H1 (cell line): ENCODE data around the gene TRIM7.

Experiments used
- CHD2 ChIP-seq: IDR thresholded peaks from 2 replicates; pipeline ENCODE4 v1.6.1; 2012; ENCODE audit warnings: low read length, improper control_type of control experiment
- CTCF ChIP-seq, 3 experiments: IDR thresholded peaks; 1 replicate in 2 of 3; 2 replicates in 1 of 3; pipeline versions ENCODE4 v1.5.1 to v1.6.1; 2011; ENCODE audit warnings: low read length in 3 of 3, mild to moderate bottlenecking in 3 of 3, inconsistent platforms in 2 of 3, low read depth in 1 of 3, moderate library complexity in 1 of 3; ENCODE audit not compliant: insufficient read depth in 1 of 3; ENCODE audit errors: control extremely low read depth in 1 of 3
- NRF1 ChIP-seq: IDR thresholded peaks from 2 replicates; pipeline ENCODE4 v1.6.1; 2011; ENCODE audit warnings: mild to moderate bottlenecking, low read depth, low read length, improper control_type of control experiment
- POLR2A ChIP-seq, 2 experiments: IDR thresholded peaks; 1 replicate in 1 of 2; 2 replicates in 1 of 2; pipeline ENCODE4 v1.6.1; 2011; ENCODE audit warnings: low read depth in 2 of 2, low read length in 2 of 2, mild to moderate bottlenecking in 2 of 2; ENCODE audit errors: control extremely low read depth in 1 of 2
- TF ChIP-seq, protein P1 (sequence below): IDR thresholded peaks from 2 replicates; pipeline ENCODE4 v1.6.1; 2012; ENCODE audit warnings: inconsistent platforms

- peak; percentile 63 for TF ChIP-seq NRF1
- TF ChIP-seq POLR2A (IDR thresholded peaks at IDR 0.05; ENCODE audit: control extremely low read depth in 1 of 2, low read depth in 2 of 2, low read length in 2 of 2): no peak; a peak in 1 of 3 replicates
- TF ChIP-seq CHD2: no peak
- no peak for TF ChIP-seq CTCF (IDR thresholded peaks at IDR 0.05; ENCODE audit: control extremely low read depth in 1 of 3, insufficient read depth in 1 of 3, low read depth in 1 of 3, low read length in 3 of 3)
- TF ChIP-seq, protein P1, sequence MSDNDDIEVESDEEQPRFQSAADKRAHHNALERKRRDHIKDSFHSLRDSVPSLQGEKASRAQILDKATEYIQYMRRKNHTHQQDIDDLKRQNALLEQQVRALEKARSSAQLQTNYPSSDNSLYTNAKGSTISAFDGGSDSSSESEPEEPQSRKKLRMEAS: peak; percentile 61; the same call in 1 of the 2 replicates
These were observed 13.3 kb downstream of the TRIM7 start for GRCh38 chr5:181191526-181192336.
